ENCODE results near the gene COL23A1.
"Not testable (repeated sequence)": the region's sequence is repeated elsewhere in the genome, so short reads cannot be mapped to it uniquely, and the experiment has no call there.

The COL23A1 gene

GRCh38 chr5:178247481-178248456 is 342.4 kb downstream of the COL23A1 start:
- DNase-seq: no peak

GRCh38 chr5:178246624-178247279 is 343.4 kb downstream of the COL23A1 start:
- DNase-seq: no peak

GRCh38 chr5:178245389-178245788 is 344.8 kb downstream of the COL23A1 start:
- no peak for DNase-seq

- no peak for DNase-seq
These were observed 345.6 kb downstream of the COL23A1 start for GRCh38 chr5:178244576-178244975.

- DNase-seq: no peak
These were observed 347.8 kb downstream of the COL23A1 start for GRCh38 chr5:178242416-178242815.

- no peak for DNase-seq
These were observed 348.4 kb downstream of the COL23A1 start for GRCh38 chr5:178241688-178242231.

- DNase-seq: no peak
These were observed 348.9 kb downstream of the COL23A1 start for GRCh38 chr5:178241231-178241663.

- DNase-seq: no peak
These were observed 349.4 kb downstream of the COL23A1 start for GRCh38 chr5:178240766-178241165.

GRCh38 chr5:178240341-178240741 is 349.9 kb downstream of the COL23A1 start:
- DNase-seq: no peak

GRCh38 chr5:178239626-178240301 is 350.4 kb downstream of the COL23A1 start:
- DNase-seq: not testable (repeated sequence)

- no peak for DNase-seq
These were observed 351.2 kb downstream of the COL23A1 start for GRCh38 chr5:178238711-178239592.

GRCh38 chr5:178238313-178238635 is 351.9 kb downstream of the COL23A1 start:
- no peak for DNase-seq

- no peak for DNase-seq
These were observed 352.5 kb downstream of the COL23A1 start for GRCh38 chr5:178237431-178238312.

- DNase-seq: no peak
These were observed 353.5 kb downstream of the COL23A1 start for GRCh38 chr5:178236679-178237078.

- no peak for DNase-seq
These were observed 354.1 kb downstream of the COL23A1 start for GRCh38 chr5:178236126-178236525.

- no peak for DNase-seq
These were observed 354.6 kb downstream of the COL23A1 start for GRCh38 chr5:178235588-178235974.

- peak; percentile 13 for DNase-seq
These were observed 355.2 kb downstream of the COL23A1 start for GRCh38 chr5:178234750-178235587.

- no peak for DNase-seq
These were observed 356.0 kb downstream of the COL23A1 start for GRCh38 chr5:178234121-178234749.

- DNase-seq: no peak
These were observed 357.2 kb downstream of the COL23A1 start for GRCh38 chr5:178232920-178233429.
